ENCODE results near the gene METTL26.

Gene METTL26

GRCh38 chr16:674968-675883, 39.1 kb upstream of the METTL26 start, which contains the start of gene RHBDL1:
Gene RHBDL1 (plus strand): TSS chr16:675671. CDS start chr16:675791, 120 bp downstream.
- no peak for DNase-seq

GRCh38 chr16:674214-674881, 38.2 kb upstream of the METTL26 start:
- no peak for DNase-seq

GRCh38 chr16:673399-673991, 37.4 kb upstream of the METTL26 start:
- DNase-seq, result no peak

DNA sequence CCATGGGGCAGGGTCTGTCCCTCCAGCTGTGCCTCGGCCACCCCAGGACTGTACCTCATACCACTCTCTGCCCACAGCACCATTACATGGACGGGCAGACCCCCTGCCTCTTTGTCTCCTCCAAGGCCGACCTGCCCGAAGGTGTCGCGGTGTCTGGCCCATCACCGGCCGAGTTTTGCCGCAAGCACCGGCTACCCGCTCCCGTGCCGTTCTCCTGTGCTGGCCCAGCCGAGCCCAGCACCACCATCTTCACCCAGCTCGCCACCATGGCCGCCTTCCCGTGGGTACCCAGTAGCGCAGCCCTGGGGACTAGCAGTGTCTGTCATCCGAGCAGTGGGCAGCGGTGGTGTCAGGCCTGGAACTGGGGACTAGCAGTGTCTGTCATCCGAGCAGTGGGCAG, 36.7 kb upstream of the METTL26 start:
- DNase-seq, result no peak

DNA sequence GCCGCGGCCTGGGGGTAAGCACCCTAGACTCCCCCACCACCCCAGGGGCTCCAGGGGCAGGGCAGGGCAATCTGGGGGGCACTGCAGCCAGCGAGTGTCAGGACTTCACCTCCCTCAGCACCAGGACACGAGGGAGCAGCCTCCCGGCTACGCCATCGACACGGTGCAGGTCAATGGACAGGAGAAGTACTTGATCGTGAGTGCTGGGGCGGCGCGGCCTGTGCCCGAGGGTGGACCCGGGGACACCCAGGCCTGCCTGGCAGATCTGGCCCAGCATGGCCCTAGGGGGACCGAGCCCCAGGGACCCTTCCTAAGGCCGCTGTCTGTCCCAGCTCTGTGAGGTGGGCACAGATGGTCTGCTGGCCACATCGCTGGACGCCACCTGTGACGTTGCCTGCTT, 36.3 kb upstream of the METTL26 start:
- DNase-seq, result no peak

DNA sequence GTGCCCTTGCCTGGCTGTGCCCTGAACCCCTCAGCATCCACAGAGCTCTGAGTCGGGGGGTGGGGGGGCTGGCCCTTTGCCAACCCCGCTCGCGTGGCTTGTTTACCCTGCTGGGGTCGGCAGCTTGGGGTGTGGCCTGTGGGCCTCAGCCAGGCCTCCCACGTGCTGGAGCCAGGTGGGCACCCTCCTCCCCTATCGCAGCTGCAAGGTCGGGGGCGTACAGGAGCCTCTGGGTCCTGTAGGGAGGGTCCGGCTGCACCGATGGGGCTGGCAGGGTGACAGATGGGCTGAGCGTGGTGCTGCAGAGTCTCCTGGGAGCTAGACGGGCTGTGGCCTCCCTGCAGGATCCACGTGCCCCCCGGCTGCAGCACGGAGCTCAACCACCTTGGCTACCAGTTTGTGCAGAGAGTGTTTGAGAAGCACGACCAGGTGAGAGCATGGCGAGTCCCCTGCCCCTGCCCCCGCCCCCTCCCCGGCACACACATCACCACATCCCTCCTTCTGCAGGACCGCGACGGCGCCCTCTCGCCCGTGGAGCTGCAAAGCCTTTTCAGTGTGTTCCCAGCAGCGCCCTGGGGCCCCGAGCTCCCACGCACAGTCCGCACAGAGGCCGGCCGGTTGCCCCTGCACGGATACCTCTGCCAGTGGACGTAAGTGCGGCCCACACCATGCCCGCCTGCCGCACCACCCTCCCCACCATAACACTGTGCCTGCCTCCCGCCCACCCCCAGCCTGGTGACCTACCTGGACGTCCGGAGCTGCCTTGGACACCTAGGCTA, 35.4 kb upstream of the METTL26 start:
- DNase-seq, result no peak

- DNase-seq, result no peak
These were observed 34.6 kb upstream of the METTL26 start for GRCh38 chr16:670485-671352.

DNA sequence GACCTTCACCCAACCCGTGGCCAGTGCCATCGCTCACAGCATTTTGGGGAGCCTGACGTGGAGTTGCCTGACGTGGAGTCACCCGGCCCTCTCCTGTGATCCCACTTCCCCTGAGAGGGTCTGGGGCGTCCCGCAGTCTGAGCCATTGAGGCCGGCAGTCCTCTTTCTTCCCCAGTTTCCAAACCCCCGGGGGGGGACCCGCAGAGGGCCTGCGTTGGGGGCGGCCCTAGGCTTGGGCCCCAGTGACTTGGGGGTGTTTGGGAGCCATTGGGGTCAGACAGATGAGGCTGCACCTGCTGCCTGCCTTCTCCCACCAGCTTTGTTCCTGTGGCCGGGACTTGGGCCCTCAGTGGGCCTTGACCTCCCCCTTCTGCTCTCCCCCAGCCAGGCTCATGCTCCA, 33.6 kb upstream of the METTL26 start:
- no peak for DNase-seq

- no peak for DNase-seq
These were observed 32.5 kb upstream of the METTL26 start for GRCh38 chr16:668519-669171.

- peak; percentile 61 for DNase-seq
These were observed 31.8 kb upstream of the METTL26 start, which contains the start of gene RHOT2 for GRCh38 chr16:667780-668518. Gene RHOT2 (plus strand): TSS chr16:668132. CDS start chr16:668200, 68 bp downstream.

- DNase-seq, result no peak
These were observed 31.1 kb upstream of the METTL26 start for GRCh38 chr16:667113-667779.

DNA sequence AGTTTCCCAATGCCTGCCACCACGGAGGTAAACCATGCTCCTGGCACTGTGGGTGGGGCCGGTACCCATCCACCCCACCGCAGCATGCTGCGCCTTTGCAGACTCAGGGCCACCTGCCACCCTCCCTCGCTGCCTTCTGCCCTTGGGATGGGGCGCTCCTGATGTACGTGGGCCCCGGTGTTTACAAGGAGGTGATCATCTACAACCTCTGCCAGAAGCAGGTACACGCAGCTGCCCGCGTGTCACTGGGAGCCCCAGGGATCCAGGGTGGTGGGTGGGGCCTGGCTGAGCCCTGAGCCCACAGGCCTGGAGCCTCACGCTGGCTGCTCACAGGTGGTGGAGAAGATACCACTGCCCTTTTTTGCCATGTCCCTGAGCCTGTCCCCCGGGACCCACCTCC, 30.5 kb upstream of the METTL26 start:
- DNase-seq, result no peak

DNA sequence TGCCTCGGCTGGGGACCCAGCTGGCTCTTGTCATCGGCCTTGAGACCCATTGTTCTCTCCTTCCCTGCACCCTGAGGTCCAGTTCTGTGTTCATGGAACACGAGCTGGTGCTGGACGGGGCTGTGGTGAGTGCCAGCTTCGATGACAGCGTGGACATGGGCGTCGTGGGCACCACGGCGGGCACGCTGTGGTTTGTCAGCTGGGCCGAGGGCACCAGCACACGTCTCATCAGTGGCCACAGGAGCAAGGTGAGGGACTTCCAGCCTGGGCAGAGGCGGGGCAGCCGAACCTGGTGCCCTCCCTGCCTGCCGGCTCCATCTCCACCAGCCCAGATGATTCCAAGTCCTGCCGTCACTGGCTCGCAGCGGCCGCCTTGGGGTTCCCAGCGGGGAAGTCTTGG, 26.5 kb upstream of the METTL26 start:
- no peak for DNase-seq

DNA sequence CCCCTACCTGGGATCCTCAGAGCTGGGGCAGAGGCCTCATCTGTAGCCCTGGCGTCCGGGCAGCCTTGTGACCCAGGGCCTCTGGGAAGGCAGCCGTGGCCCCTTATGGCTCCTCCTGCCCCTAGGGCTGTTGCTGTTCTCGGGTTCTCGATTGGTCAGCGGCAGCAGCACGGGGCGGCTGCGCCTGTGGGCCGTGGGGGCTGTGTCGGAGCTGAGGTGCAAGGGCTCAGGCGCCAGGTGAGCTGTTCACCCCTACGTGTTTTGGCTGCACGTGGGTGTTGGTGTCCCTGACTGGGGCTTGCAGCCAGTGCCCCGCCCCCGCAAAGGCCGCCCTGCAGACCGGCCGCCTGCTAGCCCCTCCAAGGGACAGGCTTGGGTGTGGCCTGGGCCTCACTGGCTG, 26.0 kb upstream of the METTL26 start:
- no peak for DNase-seq

- no peak for DNase-seq
These were observed 25.2 kb upstream of the METTL26 start for GRCh38 chr16:661184-661821.

DNA sequence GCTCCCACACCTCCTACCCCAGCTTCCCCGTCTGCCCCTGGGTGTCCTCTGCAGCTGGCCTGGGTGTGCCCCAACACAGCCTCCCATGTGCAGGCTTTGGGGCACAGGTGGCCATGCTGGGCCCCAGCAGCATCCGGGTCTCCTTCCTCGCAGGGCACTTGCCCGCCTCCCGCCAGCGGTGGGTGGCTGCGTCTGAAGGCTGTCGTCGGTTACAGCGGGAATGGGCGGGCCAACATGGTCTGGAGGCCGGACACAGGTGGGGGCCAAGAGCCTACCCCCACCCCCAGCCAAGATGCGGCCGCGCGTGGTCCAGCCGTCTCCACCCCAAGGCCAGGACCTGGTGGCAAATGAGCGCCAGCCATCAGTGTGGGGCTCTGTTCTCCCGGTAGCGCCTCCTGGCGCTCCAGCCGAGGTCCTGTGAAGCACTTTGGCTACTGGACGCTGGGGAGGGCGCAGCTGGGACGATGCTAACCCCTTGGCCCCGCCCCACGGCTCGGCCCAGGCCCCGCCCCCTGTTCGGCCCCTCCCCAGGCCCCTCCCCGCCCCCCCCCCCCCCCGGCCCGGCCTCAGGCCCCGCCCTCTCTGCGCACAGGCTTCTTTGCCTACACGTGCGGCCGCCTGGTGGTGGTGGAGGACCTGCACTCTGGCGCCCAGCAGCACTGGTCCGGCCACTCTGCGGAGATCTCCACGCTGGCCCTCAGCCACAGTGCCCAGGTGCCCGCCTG, 24.5 kb upstream of the METTL26 start:
- no peak for DNase-seq

DNA sequence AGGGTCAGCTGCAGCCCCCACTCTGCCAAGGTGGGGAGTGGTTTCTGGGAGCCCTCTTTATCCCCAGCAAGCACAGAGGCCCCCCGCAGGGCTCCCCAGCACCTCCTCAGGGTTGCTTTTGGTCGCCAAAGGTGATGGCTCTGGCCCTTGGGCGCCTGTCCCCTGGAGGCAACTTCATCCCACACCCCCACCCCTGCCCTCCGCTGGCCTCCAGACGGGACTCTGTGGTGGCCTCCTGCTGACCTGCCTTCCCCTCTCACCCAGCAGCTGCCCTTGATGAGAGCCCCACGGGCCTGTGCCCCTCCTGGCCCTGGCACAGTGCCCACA, 24.0 kb upstream of the METTL26 start:
- no peak for DNase-seq

DNA sequence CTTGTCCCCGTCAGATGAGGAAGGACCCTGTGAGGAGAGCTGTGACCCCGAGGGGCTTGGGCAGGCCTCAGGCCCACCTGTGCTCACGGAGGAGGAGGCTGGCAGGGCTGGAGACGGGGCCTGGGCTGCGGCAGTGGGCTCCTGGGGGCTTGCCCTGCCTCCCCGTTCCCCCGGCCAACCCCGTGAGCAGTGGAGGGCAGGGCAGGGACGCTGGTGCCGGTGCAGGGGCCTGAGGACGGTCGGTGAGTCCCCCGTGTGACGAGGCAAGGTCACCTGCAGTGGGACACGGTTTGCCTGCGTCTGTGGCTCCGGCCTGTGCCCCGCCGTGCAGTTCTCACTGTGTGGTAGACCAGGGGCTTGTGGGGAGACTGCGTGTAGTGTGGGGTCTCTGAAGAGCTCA, 23.5 kb upstream of the METTL26 start:
- no peak for DNase-seq
